Aorta (tissue), 5 donors: Measurements from ENCODE around the gene PSMD1. TPM values are rescaled to one million over a fixed set of nuclear protein-coding genes. Genes with fewer than 3 reads are reported as not detected.

Experiments
- ATAC-seq: fragments of 200-7000 bp; cut with Tn5 transposase; one replicate; pipeline ENCODE4 v1.9.1; 2022; ENCODE audit warnings: moderate library complexity; ENCODE audit not compliant: low FRiP score
- DNase-seq, 2 donors: peaks; one replicate each; pipeline ENCODE4 v3.0.0-alpha.2; 2020
- H3K27ac ChIP-seq, 2 donors: one replicate each; pipeline ENCODE4 v1.5.1; 2013; ENCODE audit warnings: low read length in 2 of 2, mild to moderate bottlenecking in 2 of 2, moderate library complexity in 2 of 2, control low read depth in 1 of 2, inconsistent platforms in 1 of 2, low read depth in 1 of 2
- H3K27me3 ChIP-seq, 2 donors: one replicate each; pipeline ENCODE4 v1.6.1; 2013; ENCODE audit warnings: control low read depth in 1 of 2, low read length in 1 of 2, mild to moderate bottlenecking in 1 of 2, moderate library complexity in 1 of 2; ENCODE audit not compliant: insufficient read depth in 2 of 2, control insufficient read depth in 1 of 2
- H3K36me3 ChIP-seq, 2 donors: one replicate each; pipeline ENCODE4 v1.6.1; 2013; ENCODE audit warnings: control low read depth in 1 of 2, low read length in 1 of 2, mild to moderate bottlenecking in 1 of 2; ENCODE audit not compliant: insufficient read depth in 2 of 2, control insufficient read depth in 1 of 2
- H3K4me1 ChIP-seq, 2 donors: one replicate each; pipeline ENCODE4 v1.6.1; 2013; ENCODE audit warnings: low read length in 2 of 2, control low read depth in 1 of 2, mild to moderate bottlenecking in 1 of 2, moderate library complexity in 1 of 2; ENCODE audit not compliant: insufficient read depth in 2 of 2, control insufficient read depth in 1 of 2
- H3K4me3 ChIP-seq, 2 donors: one replicate each; pipeline ENCODE4 v1.5.1; 2013; ENCODE audit warnings: low read length in 2 of 2, control low read depth in 1 of 2, mild to moderate bottlenecking in 1 of 2
- H3K9me3 ChIP-seq: one replicate; pipeline ENCODE4 v1.6.1; 2013; ENCODE audit warnings: mild to moderate bottlenecking, low read length; ENCODE audit not compliant: control insufficient read depth
- WGBS, 2 donors: extraction: QIAGEN DNeasy Blood & Tissue Kit; methylation state at CpG; one replicate each; pipeline ENCODE4 v1.1.7; 2013; 5-methylcytosine and 5-hydroxymethylcytosine counted together
- intact Hi-C, 2 donors: fragments of 100-400 bp; cut with DNase I; formaldehyde crosslinking; loops; one replicate each; pipeline versions ENCODE4 v1.14.2 to v1.15.0; 2022
- polyA plus RNA-seq, 2 donors: library from polyadenylated mRNA; stranded (reverse); fragments of 200-250 nt; gene quantifications; one replicate each; pipeline ENCODE4 v1.2.3, GENCODE V29; 2013
- total RNA-seq, 2 donors: library from RNA; stranded (reverse); fragmentation: NEBNext Ultra II Directional; extraction: Animal tissue kit (Norgen Biotek cat#: 25700); gene quantifications; one replicate each; pipeline ENCODE4 v1.2.1, GENCODE V29; 2021
- donor health status: healthy with polysubstance abuse.
- donor health status: Bipolar disorder and iron deficiency.
- donor health status: DM: no; HTN: no; CAD: no.
- donor health status: DM: no; HTN: no; CAD: no.
- donor health status: DM: yes; HTN: yes; CAD: no.

PSMD1 gene
- total and polyA plus RNA-seq, 4 donors = 27.8 to 69.7 (median 51.5) TPM

GRCh38 chr2:231185050-231185725 lies 128.5 kb downstream of the PSMD1 start:
- intact Hi-C loops = no loop called here
- Histone ChIP-seq H3K4me1 (peaks cover 0 to 9% of the 10 kb centered on the region in 2 donors), H3K4me3 (no peak overlapping the region), H3K27me3 (no peaks in the 10 kb centered on the region), H3K36me3 (no peaks in the 10 kb centered on the region), H3K9me3 (no peaks in the 10 kb centered on the region), H3K27ac (peak overlapping the region; percentile 17 to 77)
- WGBS, 2 donors = 42 to 44% methylated on average over 11 of the region's 11 CpGs
- no peak for ATAC-seq
- DNase-seq = peak in 1 of 2 donors; percentile 78

- intact Hi-C loops = no loop called here
- H3K9me3 ChIP-seq = no peaks in the 10 kb centered on the region
- peaks cover 0 to 7% of the 10 kb centered on the region in 2 donors for H3K4me1 ChIP-seq
- ATAC-seq = no peak
- H3K27me3 ChIP-seq = no peaks in the 10 kb centered on the region
- H3K27ac ChIP-seq = peak overlapping the region; percentile 17 to 77
- H3K4me3 ChIP-seq = no peak overlapping the region
- H3K36me3 ChIP-seq = no peaks in the 10 kb centered on the region
- DNase-seq = no peak
- 24 to 37% methylated on average over 4 of the region's 4 CpGs for WGBS, 2 donors
Observed at GRCh38 chr2:231185886-231186285, 129.2 kb downstream of the PSMD1 start.

GRCh38 chr2:231186325-231186724 lies 129.7 kb downstream of the PSMD1 start:
- H3K4me1 ChIP-seq = peaks cover 0 to 7% of the 10 kb centered on the region in 2 donors
- intact Hi-C loops = no loop called here
- ATAC-seq = no peak

GRCh38 chr2:231187736-231188505 lies 131.3 kb downstream of the PSMD1 start:
- ATAC-seq = peak; percentile 49
- intact Hi-C loops = no loop called here
- Histone ChIP-seq H3K4me1 (peaks cover 0 to 3% of the 10 kb centered on the region in 2 donors), H3K27ac (peak overlapping the region; percentile 64 to 99), H3K27me3 (no peaks in the 10 kb centered on the region), H3K36me3 (no peaks in the 10 kb centered on the region), H3K9me3 (no peaks in the 10 kb centered on the region), H3K4me3 (no peak overlapping the region)
- WGBS, 2 donors = 34 to 35% methylated on average over 18 of the region's 18 CpGs
- peak; percentile 92 to 93 for DNase-seq

More at GRCh38 chr2:231186325-231186724, 129.7 kb downstream of the PSMD1 start:
- Histone ChIP-seq H3K4me3 (no peak overlapping the region), H3K27me3 (no peaks in the 10 kb centered on the region), H3K27ac (peak overlapping the region; percentile 17 to 77), H3K9me3 (no peaks in the 10 kb centered on the region), H3K36me3 (no peaks in the 10 kb centered on the region)
- no peak for DNase-seq
- WGBS, 2 donors = 88 to 89% methylated on average over 7 of the region's 7 CpGs

- WGBS, 2 donors = 96 to 97% methylated on average over 6 of the region's 6 CpGs
- Histone ChIP-seq H3K4me1 (peaks cover 0 to 3% of the 10 kb centered on the region in 2 donors), H3K27me3 (no peaks in the 10 kb centered on the region), H3K9me3 (no peaks in the 10 kb centered on the region), H3K4me3 (no peak overlapping the region), H3K36me3 (no peaks in the 10 kb centered on the region), H3K27ac (peak overlapping the region; percentile 99 to 100)
- ATAC-seq (no peak), DNase-seq (no peak)
- intact Hi-C loops = no loop called here
Observed at GRCh38 chr2:231188506-231189170, 132.0 kb downstream of the PSMD1 start.

- Histone ChIP-seq H3K4me1 (peaks cover 0 to 3% of the 10 kb centered on the region in 2 donors), H3K4me3 (no peak overlapping the region), H3K27ac (peak overlapping the region; percentile 99 to 100), H3K9me3 (no peaks in the 10 kb centered on the region), H3K27me3 (no peaks in the 10 kb centered on the region), H3K36me3 (no peaks in the 10 kb centered on the region)
- intact Hi-C loops = no loop called here
- DNase-seq = no peak
- ATAC-seq = no peak
- WGBS, 2 donors = 96 to 100% methylated on average over 8 of the region's 8 CpGs
Observed at GRCh38 chr2:231189171-231189530, 132.5 kb downstream of the PSMD1 start.

GRCh38 chr2:231189571-231190495 lies 133.2 kb downstream of the PSMD1 start:
- peak overlapping the region; percentile 8 to 29 for H3K4me3 ChIP-seq
- peaks cover 0 to 3% of the 10 kb centered on the region in 2 donors for H3K4me1 ChIP-seq
- ATAC-seq = peak; percentile 79
- H3K27ac ChIP-seq = peak overlapping the region; percentile 99 to 100
- DNase-seq = peak; percentile 88 to 92
- WGBS, 2 donors = 18 to 21% methylated on average over 22 of the region's 22 CpGs
- no peaks in the 10 kb centered on the region for H3K27me3 ChIP-seq
- H3K9me3 ChIP-seq = no peaks in the 10 kb centered on the region
- no peaks in the 10 kb centered on the region for H3K36me3 ChIP-seq
- intact Hi-C loops = loop anchor here (2.0 kb wide), 3 partner anchors 57 to 85 kb away; no protein-coding TSS in a partner anchor
